GM19328 (cell line): ENCODE results near the gene TRMT1.

Source experiments
- ATAC-seq: cut with Tn5 transposase; IDR thresholded peaks from one replicate; pipeline ENCODE4 v1.9.1; 2021; ENCODE audit warnings: mild to moderate bottlenecking, moderate library complexity; ENCODE audit not compliant: unreplicated experiment

Gene TRMT1

GRCh38 chr19:13074378-13074777 lies 42.2 kb downstream of the TRMT1 start:
- no peak for ATAC-seq

- no peak for ATAC-seq
Measured at GRCh38 chr19:13073263-13073662, 43.3 kb downstream of the TRMT1 start.

GRCh38 chr19:13072188-13072908 lies 44.2 kb downstream of the TRMT1 start:
- ATAC-seq = no peak

GRCh38 chr19:13071444-13072187 lies 44.9 kb downstream of the TRMT1 start:
- no peak for ATAC-seq

GRCh38 chr19:13070425-13071140 lies 46.0 kb downstream of the TRMT1 start:
- ATAC-seq = no peak

- no peak for ATAC-seq
Measured at GRCh38 chr19:13069415-13070359, 46.9 kb downstream of the TRMT1 start.

GRCh38 chr19:13068085-13068846 lies 48.3 kb downstream of the TRMT1 start:
- ATAC-seq = no peak

- no peak for ATAC-seq
Measured at GRCh38 chr19:13066933-13067807, 49.4 kb downstream of the TRMT1 start.

GRCh38 chr19:13066226-13066625 lies 50.3 kb downstream of the TRMT1 start:
- no peak for ATAC-seq

GRCh38 chr19:13064092-13064489 lies 52.4 kb downstream of the TRMT1 start:
- ATAC-seq = no peak

- ATAC-seq = no peak
Measured at GRCh38 chr19:13063461-13064091, 53.0 kb downstream of the TRMT1 start.

GRCh38 chr19:13062317-13062716 lies 54.2 kb downstream of the TRMT1 start:
- no peak for ATAC-seq

- ATAC-seq = no peak
Measured at GRCh38 chr19:13060964-13061927, 55.3 kb downstream of the TRMT1 start.

GRCh38 chr19:13060233-13060963 lies 56.1 kb downstream of the TRMT1 start:
- no peak for ATAC-seq

- no peak for ATAC-seq
Measured at GRCh38 chr19:13058951-13059660, 57.4 kb downstream of the TRMT1 start.

- no peak for ATAC-seq
Measured at GRCh38 chr19:13057744-13058143, 58.8 kb downstream of the TRMT1 start.
